ENCODE data around the gene ABLIM1. TPM values are rescaled to one million over a fixed set of nuclear protein-coding genes. Genes with fewer than 3 reads are reported as not detected.

The ABLIM1 gene
- total RNA-seq, 1 donor from 2014 or later, result 152 TPM

DNA sequence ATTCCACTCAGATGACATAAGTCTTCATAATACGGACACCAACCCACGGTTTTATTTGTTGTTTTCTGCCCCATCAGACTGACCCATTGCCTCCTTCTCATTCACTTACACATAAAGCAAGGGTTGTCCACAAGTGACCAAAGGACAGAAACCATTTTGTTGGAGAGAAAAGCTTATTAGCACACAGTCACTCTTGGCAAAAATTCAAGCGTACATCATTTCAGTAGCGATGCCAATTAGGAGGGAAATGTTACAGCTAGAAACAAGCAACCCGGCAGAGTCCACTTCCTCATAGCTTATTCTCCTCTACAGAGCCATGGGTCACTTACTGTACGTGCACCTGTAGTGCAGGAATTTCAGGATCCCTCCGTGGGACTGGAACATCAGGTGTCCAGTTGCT lies 23.0 kb downstream of the ABLIM1 start:
- TF ChIP-seq, protein P1, sequence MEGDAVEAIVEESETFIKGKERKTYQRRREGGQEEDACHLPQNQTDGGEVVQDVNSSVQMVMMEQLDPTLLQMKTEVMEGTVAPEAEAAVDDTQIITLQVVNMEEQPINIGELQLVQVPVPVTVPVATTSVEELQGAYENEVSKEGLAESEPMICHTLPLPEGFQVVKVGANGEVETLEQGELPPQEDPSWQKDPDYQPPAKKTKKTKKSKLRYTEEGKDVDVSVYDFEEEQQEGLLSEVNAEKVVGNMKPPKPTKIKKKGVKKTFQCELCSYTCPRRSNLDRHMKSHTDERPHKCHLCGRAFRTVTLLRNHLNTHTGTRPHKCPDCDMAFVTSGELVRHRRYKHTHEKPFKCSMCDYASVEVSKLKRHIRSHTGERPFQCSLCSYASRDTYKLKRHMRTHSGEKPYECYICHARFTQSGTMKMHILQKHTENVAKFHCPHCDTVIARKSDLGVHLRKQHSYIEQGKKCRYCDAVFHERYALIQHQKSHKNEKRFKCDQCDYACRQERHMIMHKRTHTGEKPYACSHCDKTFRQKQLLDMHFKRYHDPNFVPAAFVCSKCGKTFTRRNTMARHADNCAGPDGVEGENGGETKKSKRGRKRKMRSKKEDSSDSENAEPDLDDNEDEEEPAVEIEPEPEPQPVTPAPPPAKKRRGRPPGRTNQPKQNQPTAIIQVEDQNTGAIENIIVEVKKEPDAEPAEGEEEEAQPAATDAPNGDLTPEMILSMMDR (IDR thresholded peaks at IDR 0.05; ENCODE audit: insufficient read depth, low read length, severe bottlenecking), result no peak
- Histone ChIP-seq H3K4me3 (ENCODE audit: low read depth, low read length) (no peak overlapping the region), H3K27me3 (ENCODE audit: control insufficient read depth, insufficient read depth, low read length) (no peaks in the 10 kb centered on the region), H3K36me3 (ENCODE audit: control insufficient read depth, insufficient read depth, low read length) (no peaks in the 10 kb centered on the region)
- DNase-seq (ENCODE audit: low read depth), result no peak
- no peak for FAIRE-seq

DNA sequence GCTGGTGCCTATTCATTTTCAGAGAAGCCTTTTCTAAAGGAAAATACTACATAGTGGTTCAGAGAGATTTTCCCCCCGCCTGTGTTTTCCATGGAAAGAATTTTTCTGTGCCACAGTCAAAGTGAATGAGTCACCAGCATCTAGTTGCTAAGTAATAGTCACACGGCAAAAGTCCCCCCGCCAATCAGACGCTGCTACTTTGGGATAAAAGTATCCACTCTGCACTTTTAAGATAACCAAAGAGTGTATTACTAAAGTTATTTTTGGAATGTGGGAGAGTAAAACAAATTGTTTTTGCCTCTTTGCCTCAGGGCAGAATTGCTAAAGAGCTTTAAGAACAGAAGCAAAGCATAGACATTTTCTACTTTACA lies 23.5 kb downstream of the ABLIM1 start:
- Histone ChIP-seq H3K36me3 (ENCODE audit: control insufficient read depth, insufficient read depth, low read length) (no peaks in the 10 kb centered on the region), H3K27me3 (ENCODE audit: control insufficient read depth, insufficient read depth, low read length) (no peaks in the 10 kb centered on the region), H3K4me3 (ENCODE audit: low read depth, low read length) (no peak overlapping the region)
- TF ChIP-seq, protein P1 (IDR thresholded peaks at IDR 0.05; ENCODE audit: insufficient read depth, low read length, severe bottlenecking), result no peak
- DNase-seq (ENCODE audit: low read depth) (peak; percentile 84), FAIRE-seq (no peak)

DNA sequence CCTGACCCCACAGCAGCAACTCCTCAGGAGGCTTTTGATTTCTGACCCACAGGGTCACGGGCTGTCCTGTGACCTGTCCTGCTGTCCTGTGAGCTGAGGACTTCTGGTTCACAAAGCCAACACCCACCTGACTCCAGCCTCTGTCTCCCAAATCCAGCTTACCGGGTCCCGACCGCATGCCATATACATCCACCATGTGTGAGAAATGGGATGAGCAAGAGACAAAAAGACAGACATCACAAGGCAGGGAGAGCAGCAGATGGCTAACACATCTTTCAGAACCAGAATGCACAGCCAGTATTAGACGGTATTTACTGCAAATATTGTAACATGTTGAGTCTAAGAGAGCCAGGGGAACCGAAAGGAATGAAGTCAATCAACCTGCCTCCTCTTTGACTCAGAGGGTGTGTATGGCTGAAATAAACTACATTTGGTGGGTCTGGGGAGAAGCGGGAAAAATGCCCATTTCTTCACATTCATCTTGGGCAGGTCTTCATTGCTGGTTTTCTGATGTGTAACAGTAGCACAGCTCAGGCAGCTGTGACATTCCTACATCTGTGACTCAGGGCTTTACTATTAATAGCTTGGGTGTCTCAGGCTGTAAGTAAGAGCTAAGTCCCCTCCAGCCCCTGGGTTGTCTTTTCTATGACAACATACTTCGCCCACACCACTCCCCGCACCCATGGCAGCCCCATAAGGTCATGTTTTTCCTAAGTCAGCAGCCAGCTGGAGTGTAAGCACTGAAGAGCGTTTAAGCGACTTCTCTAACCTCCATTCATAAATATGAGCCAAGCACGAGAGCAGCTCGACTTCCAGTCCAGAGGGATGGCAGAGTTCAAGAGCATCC lies 25.0 kb downstream of the ABLIM1 start:
- no peak overlapping the region for H3K4me3 ChIP-seq (ENCODE audit: low read depth, low read length)
- FAIRE-seq, result no peak

DNA sequence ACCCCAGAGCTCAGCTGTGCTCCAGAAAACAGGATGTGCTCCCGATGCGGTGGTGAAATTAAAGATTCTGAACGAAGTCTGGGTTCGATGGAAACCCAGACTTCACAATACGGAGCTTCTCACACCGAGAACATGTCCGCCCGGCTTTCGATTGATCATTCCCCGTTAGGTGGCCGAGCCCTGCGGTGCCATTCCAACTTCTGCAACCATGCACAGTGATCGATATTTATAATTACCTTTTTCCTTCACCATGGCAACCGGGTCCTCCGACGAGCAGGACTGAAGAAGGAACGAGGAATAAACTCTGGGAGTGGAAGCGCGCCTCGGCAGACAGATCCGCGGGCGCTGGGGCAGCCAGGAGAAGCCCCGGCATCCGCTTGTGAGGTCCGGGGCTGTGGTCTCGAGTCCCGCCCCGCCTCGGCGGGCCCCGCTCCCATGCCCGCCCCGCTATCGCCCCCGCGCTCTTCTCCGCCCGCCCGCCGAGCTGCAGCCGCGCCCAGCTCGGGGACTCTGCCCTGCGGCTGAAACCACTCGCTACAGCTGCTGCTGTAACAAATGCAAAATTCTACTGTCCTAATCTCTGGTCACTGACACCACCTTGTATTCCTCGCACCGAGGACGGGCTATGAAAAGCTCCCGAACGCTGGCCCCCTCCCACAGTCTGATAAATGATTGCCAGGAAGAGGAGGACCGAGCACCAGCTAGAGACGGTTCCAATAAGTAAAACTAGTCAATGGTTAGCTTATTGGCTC lies 26.2 kb downstream of the ABLIM1 start:
- TF ChIP-seq, protein P1 (IDR thresholded peaks at IDR 0.05; ENCODE audit: insufficient read depth, low read length, severe bottlenecking), result no peak
- Histone ChIP-seq H3K36me3 (ENCODE audit: control insufficient read depth, insufficient read depth, low read length) (no peaks in the 10 kb centered on the region), H3K27me3 (ENCODE audit: control insufficient read depth, insufficient read depth, low read length) (no peaks in the 10 kb centered on the region), H3K4me3 (ENCODE audit: low read depth, low read length) (peak overlapping the region; percentile 43)
- DNase-seq (ENCODE audit: low read depth), result no peak
- FAIRE-seq, result no peak

More for the DNA sequence above, 25.0 kb downstream of the ABLIM1 start:
- DNase-seq (ENCODE audit: low read depth), result peak; percentile 74
- TF ChIP-seq, protein P1 (IDR thresholded peaks at IDR 0.05; ENCODE audit: insufficient read depth, low read length, severe bottlenecking), result no peak
- Histone ChIP-seq H3K27me3 (ENCODE audit: control insufficient read depth, insufficient read depth, low read length) (no peaks in the 10 kb centered on the region), H3K36me3 (ENCODE audit: control insufficient read depth, insufficient read depth, low read length) (no peaks in the 10 kb centered on the region)

DNA sequence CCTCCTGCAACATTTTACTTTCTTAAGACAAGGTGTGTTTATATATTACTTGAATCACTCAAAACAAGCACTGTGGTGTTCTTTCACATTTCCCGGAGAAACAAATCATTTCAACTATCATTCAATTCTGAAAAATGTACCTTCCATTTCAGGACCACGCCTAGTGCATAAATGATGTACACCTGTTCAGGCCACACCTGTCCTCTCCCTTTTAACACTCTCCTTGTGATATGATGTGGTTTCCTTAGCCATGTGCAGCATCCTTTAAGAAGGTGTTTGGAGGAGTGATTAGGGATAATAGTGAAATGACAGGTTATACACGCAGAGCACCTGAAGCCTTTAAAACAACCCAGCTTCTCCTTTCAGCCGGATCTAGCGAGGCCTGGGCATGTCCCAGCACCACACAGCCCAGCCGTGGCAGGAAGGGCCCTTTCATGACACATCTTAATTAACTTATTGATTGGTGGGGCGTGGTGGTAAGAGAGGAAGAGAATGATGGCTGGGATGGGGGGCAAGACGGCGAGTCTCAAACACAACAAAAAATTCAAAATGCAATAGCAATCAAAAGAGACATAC lies 26.9 kb downstream of the ABLIM1 start:
- Histone ChIP-seq H3K4me3 (ENCODE audit: low read depth, low read length) (peak overlapping the region; percentile 43), H3K36me3 (ENCODE audit: control insufficient read depth, insufficient read depth, low read length) (no peaks in the 10 kb centered on the region), H3K27me3 (ENCODE audit: control insufficient read depth, insufficient read depth, low read length) (no peaks in the 10 kb centered on the region)
- peak; percentile 49 for DNase-seq (ENCODE audit: low read depth)
- FAIRE-seq, result no peak
- TF ChIP-seq, protein P1 (IDR thresholded peaks at IDR 0.05; ENCODE audit: insufficient read depth, low read length, severe bottlenecking), result no peak
